SH-SY5Y (cell line): Measurements from ENCODE around the gene SLC41A3.

Experiments
- GATA2 ChIP-seq: IDR thresholded peaks from 2 replicates; pipeline ENCODE4 v1.6.1; 2011; ENCODE audit warnings: mild to moderate bottlenecking, low read depth, low read length
- GATA3 ChIP-seq: IDR thresholded peaks from 2 replicates; pipeline ENCODE4 v1.6.1; 2011; ENCODE audit warnings: low read depth, mild to moderate bottlenecking, low read length, moderate library complexity

DNA sequence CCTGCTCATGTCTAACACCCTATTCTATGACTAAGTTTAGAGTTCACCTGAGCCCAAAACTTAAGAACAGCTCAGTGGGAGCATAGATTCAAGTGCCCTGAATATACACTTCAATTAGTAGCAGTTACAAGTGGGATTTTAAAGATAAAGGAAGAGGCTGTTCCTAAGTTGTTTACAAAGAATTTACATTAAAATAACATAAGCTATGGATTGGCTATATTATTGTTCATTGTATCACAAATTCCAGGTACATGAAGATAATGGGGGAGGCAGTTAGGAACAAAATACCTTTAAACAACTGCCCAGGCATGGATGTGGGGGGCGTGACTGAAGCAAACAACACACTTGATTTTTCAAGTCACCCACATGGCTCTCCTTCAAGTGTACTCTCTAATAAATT, 62.2 kb downstream of the SLC41A3 start:
- TF ChIP-seq GATA2 = no peak
- no peak for TF ChIP-seq GATA3
